ENCODE measurements around the gene NPLOC4. TPM values are rescaled to one million over a fixed set of nuclear protein-coding genes. Genes with fewer than 3 reads are reported as not detected.

The NPLOC4 gene
- polyA plus RNA-seq, 1 of the 3 experiments (the other 2 are of a cell fraction): 88.6 TPM

GRCh38 chr17:81517009-81517338 is 119.9 kb downstream of the NPLOC4 start:
- peaks cover 84% of the 10 kb centered on the region for H3K79me2 ChIP-seq (ENCODE audit: insufficient read depth)
- DNase-seq: no peak
- H3F3A ChIP-seq (replicated peaks; ENCODE audit: insufficient read depth): peaks cover 44% of the 10 kb centered on the region
- H3K9ac ChIP-seq: no peak overlapping the region; the same call in 1 of the 2 replicates
- WGBS (ENCODE audit: low lambda C conversion rate): no CpG with 5 or more reads among the region's 9 CpGs
- H3K4me2 ChIP-seq: peak overlapping the region; percentile 98
- peaks cover 35% of the 10 kb centered on the region for H4K20me1 ChIP-seq (ENCODE audit: insufficient read depth)
- no peak overlapping the region for H2AFZ ChIP-seq (ENCODE audit: low read depth)
- H3K9me2 ChIP-seq: no peaks in the 10 kb centered on the region
- no peaks in the 10 kb centered on the region for H3K9me3 ChIP-seq
- peaks cover 17 to 27% of the 10 kb centered on the region in 2 experiments; a peak in 3 of 4 replicates for H3K4me1 ChIP-seq (ENCODE audit: control insufficient read depth in 1 of 2, insufficient read depth in 2 of 2, low read depth in 1 of 2, low read length in 1 of 2)
- H3K27me3 ChIP-seq (ENCODE audit: insufficient read depth): no peaks in the 10 kb centered on the region
- TF ChIP-seq GABPA (IDR thresholded peaks at IDR 0.05; ENCODE audit: low read depth) (no peak), NFIC (IDR thresholded peaks at IDR 0.05; ENCODE audit: borderline replicate concordance) (no peak), RCOR1 (IDR thresholded peaks at IDR 0.05; ENCODE audit: low read length) (no peak), YY1 (IDR thresholded peaks at IDR 0.05; ENCODE audit: low read depth) (no peak)
- peak overlapping the region in 1 of 2 experiments; percentile 73; a peak in 2 of 4 replicates for H3K4me3 ChIP-seq (ENCODE audit: low read depth in 2 of 2, low read length in 1 of 2)
- ChIA-PET POLR2A (no interaction called here), CTCF (no interaction called here)
- H3K36me3 ChIP-seq (replicated peaks in 1 of 2; ENCODE audit: control insufficient read depth in 1 of 2, insufficient read depth in 2 of 2, low read length in 1 of 2): peaks cover 3 to 6% of the 10 kb centered on the region in 2 experiments
- H3K27ac ChIP-seq (ENCODE audit: low read depth in 2 of 2, low read length in 1 of 2): no peak overlapping the region

GRCh38 chr17:81516439-81516838 is 120.5 kb downstream of the NPLOC4 start:
- CTCF ChIA-PET: interaction anchor here (0.6 to 1.3 kb wide), 2 partner anchors 144 to 965 kb away, joined by 3 to 4 read pairs; no protein-coding TSS in a partner anchor
- no peak for TF ChIP-seq USF2 (IDR thresholded peaks at IDR 0.05; ENCODE audit: borderline replicate concordance, low read depth, low read length)
- TF ChIP-seq NRF1 (IDR thresholded peaks at IDR 0.05; ENCODE audit: low read depth, low read length): no peak
- TF ChIP-seq TEAD4 (IDR thresholded peaks at IDR 0.05; ENCODE audit: borderline replicate concordance, insufficient read depth): no peak
- H3K27ac ChIP-seq (ENCODE audit: low read depth in 2 of 2, low read length in 1 of 2): peak overlapping the region in 1 of 2 experiments; percentile 88; a peak in 2 of 4 replicates

GRCh38 chr17:81515530-81516041 is 121.3 kb downstream of the NPLOC4 start:
- Histone ChIP-seq H3K27me3 (ENCODE audit: insufficient read depth) (no peaks in the 10 kb centered on the region), H3F3A (replicated peaks; ENCODE audit: insufficient read depth) (peaks cover 45% of the 10 kb centered on the region), H3K27ac (ENCODE audit: low read depth in 2 of 2, low read length in 1 of 2) (peak overlapping the region; percentile 88 to 93; a peak in 3 of 4 replicates), H3K4me1 (ENCODE audit: control insufficient read depth in 1 of 2, insufficient read depth in 2 of 2, low read depth in 1 of 2, low read length in 1 of 2) (peaks cover 17 to 41% of the 10 kb centered on the region in 2 experiments; a peak in 3 of 4 replicates), H3K9me3 (no peaks in the 10 kb centered on the region), H3K9me2 (no peaks in the 10 kb centered on the region), H3K36me3 (replicated peaks in 1 of 2; ENCODE audit: control insufficient read depth in 1 of 2, insufficient read depth in 2 of 2, low read length in 1 of 2) (peaks cover 15 to 20% of the 10 kb centered on the region in 2 experiments), H2AFZ (ENCODE audit: low read depth) (no peak overlapping the region), H3K9ac (peak overlapping the region; percentile 84), H3K4me3 (ENCODE audit: low read depth in 2 of 2, low read length in 1 of 2) (peak overlapping the region; percentile 69 to 73), H3K79me2 (ENCODE audit: insufficient read depth) (peaks cover 91% of the 10 kb centered on the region), H4K20me1 (ENCODE audit: insufficient read depth) (peaks cover 35% of the 10 kb centered on the region), H3K4me2 (peak overlapping the region; percentile 98)
- peak; percentile 64 for DNase-seq
- ChIA-PET POLR2A (interaction anchor here (0.7 to 1.5 kb wide), 5 partner anchors 9 to 277 kb away, joined by 3 to 5 read pairs (median 3); partner anchors contain the start of genes NDUFAF8 and TEPSIN), CTCF (interaction anchor here (0.6 to 1.3 kb wide), 4 partner anchors 31 to 224 kb away, joined by 3 to 4 read pairs (median 3); no protein-coding TSS in a partner anchor)
- WGBS (ENCODE audit: low lambda C conversion rate): 74% methylated on average over 19 of the region's 19 CpGs
- TF ChIP-seq RFX5 (IDR thresholded peaks at IDR 0.05; ENCODE audit: low read length): no peak
- no peak for TF ChIP-seq ZBTB33 (IDR thresholded peaks at IDR 0.05; ENCODE audit: borderline replicate concordance, low read depth)
- no peak for TF ChIP-seq YY1 (IDR thresholded peaks at IDR 0.05; ENCODE audit: low read depth)
- TF ChIP-seq POLR2AphosphoS5 (IDR thresholded peaks at IDR 0.05; ENCODE audit: low read depth, low read length): no peak
- TF ChIP-seq TAF1 (IDR thresholded peaks at IDR 0.05; ENCODE audit: borderline replicate concordance, low read depth, low read length): no peak
- TF ChIP-seq TCF12 (IDR thresholded peaks at IDR 0.05): no peak
- TF ChIP-seq EP300 (IDR thresholded peaks at IDR 0.05; ENCODE audit: borderline replicate concordance in 1 of 2, low read depth in 1 of 2, low read length in 1 of 2): no peak
- TF ChIP-seq REST (IDR thresholded peaks at IDR 0.05; ENCODE audit: low read depth, low read length): no peak
- no peak for TF ChIP-seq ELF1 (IDR thresholded peaks at IDR 0.05)
- no peak for TF ChIP-seq NFIC (IDR thresholded peaks at IDR 0.05; ENCODE audit: borderline replicate concordance)

More at GRCh38 chr17:81516439-81516838, 120.5 kb downstream of the NPLOC4 start:
- H3K27me3 ChIP-seq (ENCODE audit: insufficient read depth): no peaks in the 10 kb centered on the region
- H3K9me3 ChIP-seq: no peaks in the 10 kb centered on the region
- peaks cover 7 to 11% of the 10 kb centered on the region in 2 experiments for H3K36me3 ChIP-seq (replicated peaks in 1 of 2; ENCODE audit: control insufficient read depth in 1 of 2, insufficient read depth in 2 of 2, low read length in 1 of 2)
- H3K79me2 ChIP-seq (ENCODE audit: insufficient read depth): peaks cover 89% of the 10 kb centered on the region
- no peaks in the 10 kb centered on the region for H3K9me2 ChIP-seq
- H3K9ac ChIP-seq: peak overlapping the region; percentile 84; the same call in 1 of the 2 replicates
- POLR2A ChIA-PET: no interaction called here
- H2AFZ ChIP-seq (ENCODE audit: low read depth): no peak overlapping the region
- DNase-seq: no peak
- WGBS (ENCODE audit: low lambda C conversion rate): 77% methylated on average over 2 of the region's 4 CpGs
- peaks cover 45% of the 10 kb centered on the region for H3F3A ChIP-seq (replicated peaks; ENCODE audit: insufficient read depth)
- peak overlapping the region; percentile 69 to 73; a peak in 3 of 4 replicates for H3K4me3 ChIP-seq (ENCODE audit: low read depth in 2 of 2, low read length in 1 of 2)
- peak overlapping the region; percentile 98 for H3K4me2 ChIP-seq
- peaks cover 35% of the 10 kb centered on the region for H4K20me1 ChIP-seq (ENCODE audit: insufficient read depth)
- peaks cover 17 to 32% of the 10 kb centered on the region in 2 experiments; a peak in 3 of 4 replicates for H3K4me1 ChIP-seq (ENCODE audit: control insufficient read depth in 1 of 2, insufficient read depth in 2 of 2, low read depth in 1 of 2, low read length in 1 of 2)

Measured in SK-N-SH (cell line).